HT1080 (cell line): ENCODE measurements around the gene CHCHD3. TPM values are rescaled to one million over a fixed set of nuclear protein-coding genes. Genes with fewer than 3 reads are reported as not detected.
"Not testable (repeated sequence)": the region's sequence is repeated elsewhere in the genome, so short reads cannot be mapped to it uniquely, and the experiment has no call there.

ENCODE experiments used
- DNase-seq: peaks from one replicate; pipeline ENCODE4 v3.0.0-alpha.2; 2015; ENCODE audit warnings: low read depth
- total RNA-seq: library from RNA; depleted of rRNA; stranded (reverse); fragments of >200 nt; shearing (Covaris generic); gene quantifications from 2 replicates; pipeline ENCODE4 v1.2.3, GENCODE V29; 2014

The CHCHD3 gene
- total RNA-seq, 1 experiment from 2014 or later = 148 TPM

DNA sequence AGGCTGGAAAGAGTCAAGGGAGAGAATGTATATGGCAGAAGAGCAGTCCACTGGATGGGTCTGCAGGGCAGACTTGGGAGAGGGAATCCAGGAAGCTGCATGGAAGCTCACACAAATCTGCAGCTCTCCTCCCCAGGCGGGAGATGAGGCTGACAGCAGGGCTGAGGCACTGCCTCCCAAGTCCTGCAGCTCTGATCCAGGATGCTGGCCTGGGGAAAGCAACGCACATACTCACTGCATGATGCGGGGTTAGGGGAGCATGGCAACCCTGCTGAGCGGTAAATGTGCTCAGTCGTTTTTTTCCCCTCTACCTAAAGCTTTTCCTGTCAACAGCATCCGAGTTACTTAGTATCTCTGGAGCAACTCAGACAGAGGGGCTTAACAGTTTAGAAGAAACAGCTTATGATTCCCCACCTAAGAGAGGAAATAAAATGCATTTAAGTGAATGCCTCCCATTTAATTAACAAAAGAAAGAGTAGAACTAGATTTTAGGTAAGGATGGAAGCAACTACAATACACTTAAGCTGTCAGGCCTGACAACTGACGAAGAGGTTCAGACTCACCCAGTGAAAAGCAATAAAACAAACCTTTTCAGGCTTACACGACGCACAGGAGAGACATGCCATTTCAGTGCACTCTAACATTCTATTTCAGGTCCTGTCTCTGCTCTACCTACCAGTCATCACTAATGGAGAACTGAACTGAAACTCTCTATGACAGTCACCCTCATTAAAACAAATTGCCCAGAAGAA is 37.0 kb downstream of the CHCHD3 start:
- no peak for DNase-seq

DNA sequence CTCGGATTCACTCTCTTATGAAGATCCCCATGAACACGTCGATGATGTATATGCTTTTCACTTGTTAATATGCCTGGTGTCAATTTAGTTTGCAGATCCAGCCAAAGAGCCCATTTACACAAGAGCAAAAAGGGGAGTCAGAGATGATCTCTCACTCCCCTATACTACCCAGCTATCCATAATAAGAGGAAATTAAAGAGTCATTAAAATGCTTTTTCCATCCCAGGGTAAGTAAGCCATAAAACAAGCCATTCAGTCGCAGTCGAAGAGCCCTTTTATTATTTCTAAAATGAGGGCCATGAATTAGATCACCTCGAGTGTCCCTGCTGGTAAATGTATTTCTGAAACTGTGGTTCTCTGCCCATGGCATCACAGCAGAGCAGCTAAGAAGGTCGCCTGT is 41.2 kb downstream of the CHCHD3 start:
- DNase-seq = no peak

DNA sequence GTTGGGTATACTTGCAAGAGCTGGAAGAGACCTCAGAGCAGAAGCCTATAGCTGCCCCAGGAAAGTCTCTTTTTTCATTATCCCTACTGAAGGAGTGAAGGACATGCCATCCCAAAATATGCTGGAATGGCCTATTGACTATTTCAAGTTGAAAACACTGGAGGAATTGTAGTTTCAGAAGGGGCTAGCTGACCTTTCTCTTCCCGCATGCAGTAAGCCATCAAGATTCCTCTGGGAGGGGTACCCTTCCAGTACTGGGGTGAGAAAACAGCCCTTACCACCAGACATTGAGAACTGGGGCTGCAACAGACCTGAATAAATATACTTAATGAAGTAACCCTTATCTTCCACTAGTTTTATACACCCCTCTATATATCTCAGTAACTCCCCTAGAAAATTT is 41.7 kb downstream of the CHCHD3 start:
- DNase-seq = no peak

DNA sequence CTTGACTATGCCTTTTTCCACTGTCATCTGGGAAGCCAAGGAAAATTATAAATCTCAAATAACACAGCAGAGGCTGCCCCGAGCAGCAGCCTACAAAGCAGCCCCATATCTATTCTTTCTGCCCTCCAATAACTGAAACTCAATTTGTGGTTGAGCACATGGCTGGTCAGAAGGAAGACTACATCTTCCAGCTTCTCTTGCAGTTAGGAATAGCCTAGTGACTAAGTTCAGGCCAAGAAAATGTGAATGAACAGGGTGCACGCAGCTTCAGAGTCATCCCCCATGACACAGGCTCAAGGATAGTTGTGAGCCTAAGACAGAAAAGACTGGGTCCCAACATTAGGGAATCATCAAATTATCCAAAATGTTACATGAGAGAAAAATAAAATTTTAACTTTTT is 42.3 kb downstream of the CHCHD3 start:
- no peak for DNase-seq

DNA sequence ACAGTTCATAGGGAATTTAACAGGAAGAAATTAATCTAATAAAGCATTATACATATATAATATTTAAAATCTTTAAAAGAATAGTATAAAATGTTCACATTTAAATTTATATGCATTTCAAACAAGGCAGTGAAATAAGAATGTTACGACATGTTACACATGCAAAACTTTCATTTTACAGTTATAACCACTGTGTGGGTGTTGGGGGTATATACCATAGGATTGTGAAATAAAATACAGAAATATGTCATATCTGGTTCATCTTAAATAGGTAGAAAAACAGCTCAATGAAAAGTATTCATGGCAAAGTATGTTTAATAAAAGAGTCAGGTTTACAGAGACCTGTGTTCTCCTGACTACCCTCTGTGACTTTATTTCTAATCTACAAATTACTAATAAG is 45.6 kb downstream of the CHCHD3 start:
- no peak for DNase-seq

DNA sequence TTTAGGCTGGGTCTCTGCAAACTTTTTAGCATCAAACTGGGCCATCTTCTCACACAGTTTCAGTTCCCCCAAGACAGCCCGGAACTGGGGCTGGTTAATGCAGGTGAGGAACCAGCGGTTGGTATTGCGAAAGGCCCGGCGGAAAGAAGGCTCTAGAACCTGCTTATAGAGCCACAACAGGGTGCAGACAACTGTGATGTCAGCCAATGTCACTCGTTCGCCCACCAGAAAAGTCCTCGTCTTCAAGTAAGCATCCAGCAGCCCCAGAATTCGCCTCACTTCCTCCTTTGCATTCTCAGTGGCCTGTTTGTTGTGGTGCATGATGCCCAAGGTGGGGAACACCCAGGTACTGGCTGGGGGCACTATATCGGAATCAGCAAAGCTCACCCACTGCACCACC is 46.6 kb downstream of the CHCHD3 start:
- DNase-seq = not testable (repeated sequence)

DNA sequence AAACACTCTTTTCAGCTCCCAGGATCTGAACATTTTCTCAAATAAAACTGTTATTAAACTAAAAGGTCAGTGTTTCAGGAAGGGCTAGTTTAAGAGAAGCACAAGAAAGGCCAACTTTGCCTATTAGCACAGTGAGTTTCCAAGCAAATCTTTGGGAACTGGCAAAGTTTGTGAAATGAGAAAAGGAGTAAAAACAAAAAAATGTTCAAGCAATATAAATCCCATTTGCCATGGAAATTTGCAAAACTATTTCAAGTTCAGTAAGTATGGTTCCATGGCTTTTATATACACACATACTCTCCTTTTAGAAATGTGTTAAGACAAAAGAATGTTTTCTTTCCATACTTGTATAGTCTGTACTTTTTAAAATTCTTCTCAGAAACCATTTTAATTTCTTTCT is 51.5 kb downstream of the CHCHD3 start:
- no peak for DNase-seq

DNA sequence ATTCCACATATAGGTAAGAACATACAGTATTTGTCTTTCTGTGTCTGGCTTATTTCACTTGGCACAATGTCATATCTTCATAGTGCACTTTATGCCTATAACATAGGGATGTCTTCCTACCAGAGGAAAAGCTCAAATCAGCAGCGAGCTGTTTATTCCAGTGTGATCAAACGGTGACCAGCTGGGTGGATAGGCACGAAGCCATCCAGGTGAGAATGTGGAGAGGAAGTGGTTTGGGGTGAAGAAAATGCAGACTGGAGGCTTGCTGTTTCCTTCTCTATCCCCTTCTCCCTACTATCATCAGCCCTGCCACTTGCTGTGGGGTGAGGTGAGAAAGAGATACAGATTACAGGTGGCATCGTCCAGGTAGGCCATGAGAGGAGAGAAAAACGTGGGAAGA is 52.4 kb downstream of the CHCHD3 start:
- no peak for DNase-seq

DNA sequence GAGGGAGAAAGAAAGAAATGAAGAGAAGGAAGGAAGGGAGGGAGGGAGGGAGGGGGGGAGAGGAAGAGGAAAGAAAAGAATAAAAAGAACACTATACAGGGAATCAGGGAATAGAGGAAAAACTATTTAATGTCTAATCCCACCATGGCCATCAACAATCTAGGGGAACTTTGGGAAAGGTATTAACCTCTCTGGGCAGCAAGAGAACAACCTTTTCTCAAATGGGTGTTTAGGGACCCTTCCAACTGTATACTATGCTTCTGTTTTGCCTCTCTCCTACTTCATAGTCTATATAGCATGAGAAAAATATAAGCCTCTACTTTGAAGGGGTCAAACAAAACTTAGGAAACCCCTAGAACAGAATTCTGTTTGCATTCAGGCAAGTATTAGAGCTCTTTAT is 54.5 kb downstream of the CHCHD3 start:
- DNase-seq = no peak

DNA sequence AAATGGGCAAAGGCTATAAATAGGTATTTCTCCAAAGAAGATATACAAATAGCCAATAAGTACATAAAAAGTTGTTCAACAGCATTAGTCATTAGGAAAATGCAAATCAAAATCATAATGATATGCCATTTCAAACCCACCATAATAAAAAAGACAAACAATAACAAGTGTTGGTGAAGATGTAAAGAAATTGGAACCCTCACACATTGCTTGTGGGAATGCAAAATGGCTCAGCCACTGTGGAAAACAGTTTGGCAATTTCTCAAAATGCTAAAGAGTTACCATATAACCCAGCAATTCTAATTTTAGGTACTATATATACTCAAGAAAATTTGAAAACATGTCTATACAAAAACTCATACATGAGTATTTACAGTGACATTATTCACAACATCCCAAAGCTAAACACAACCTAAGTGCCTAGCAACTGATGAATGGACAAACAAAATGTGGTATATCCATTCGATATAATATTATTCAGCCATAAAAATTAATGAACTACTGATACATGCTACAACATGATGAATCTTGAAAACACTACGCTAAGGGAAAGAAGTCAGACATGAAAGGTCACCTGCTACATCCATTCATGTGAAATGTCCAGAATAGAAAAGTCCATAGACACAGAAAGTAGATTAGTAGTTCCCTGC is 55.6 kb downstream of the CHCHD3 start:
- DNase-seq = no peak

DNA sequence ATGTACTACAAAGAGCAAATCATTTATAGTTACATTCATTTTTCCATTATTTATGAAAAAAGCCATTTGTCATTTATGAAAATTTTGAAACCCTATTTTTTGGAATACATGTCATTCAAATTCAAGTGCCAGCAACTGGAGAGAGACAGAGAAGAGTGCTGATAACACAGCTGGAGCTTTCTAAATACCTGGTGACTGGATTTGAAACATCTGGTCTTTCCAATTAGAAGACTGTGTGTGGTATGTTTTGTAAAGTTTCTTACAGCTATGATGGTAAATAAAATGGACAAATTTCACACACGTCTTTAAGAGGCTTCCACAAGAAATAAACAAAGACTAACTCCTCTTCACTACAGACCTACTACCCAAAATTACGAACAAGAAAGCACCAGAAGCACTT is 56.8 kb downstream of the CHCHD3 start:
- DNase-seq = no peak

DNA sequence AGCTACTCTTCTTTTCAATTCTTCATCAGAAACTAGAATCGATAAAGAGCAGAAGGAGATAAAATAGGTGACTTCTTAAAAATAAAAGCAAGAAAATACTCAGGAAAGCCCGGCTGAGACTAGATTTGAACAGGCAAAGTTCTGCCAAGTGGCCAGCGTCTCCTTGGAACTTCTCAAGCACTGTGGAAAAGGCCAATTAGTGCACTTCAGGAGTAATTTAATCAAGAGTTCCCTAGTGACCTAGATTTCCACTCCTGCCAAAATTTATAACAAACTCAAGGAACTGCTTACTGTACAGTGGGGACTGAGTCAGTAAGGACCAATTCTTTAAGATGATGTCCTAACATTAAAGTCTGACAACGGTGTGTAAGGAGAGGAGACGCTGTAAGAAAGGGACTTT is 57.3 kb downstream of the CHCHD3 start:
- no peak for DNase-seq

DNA sequence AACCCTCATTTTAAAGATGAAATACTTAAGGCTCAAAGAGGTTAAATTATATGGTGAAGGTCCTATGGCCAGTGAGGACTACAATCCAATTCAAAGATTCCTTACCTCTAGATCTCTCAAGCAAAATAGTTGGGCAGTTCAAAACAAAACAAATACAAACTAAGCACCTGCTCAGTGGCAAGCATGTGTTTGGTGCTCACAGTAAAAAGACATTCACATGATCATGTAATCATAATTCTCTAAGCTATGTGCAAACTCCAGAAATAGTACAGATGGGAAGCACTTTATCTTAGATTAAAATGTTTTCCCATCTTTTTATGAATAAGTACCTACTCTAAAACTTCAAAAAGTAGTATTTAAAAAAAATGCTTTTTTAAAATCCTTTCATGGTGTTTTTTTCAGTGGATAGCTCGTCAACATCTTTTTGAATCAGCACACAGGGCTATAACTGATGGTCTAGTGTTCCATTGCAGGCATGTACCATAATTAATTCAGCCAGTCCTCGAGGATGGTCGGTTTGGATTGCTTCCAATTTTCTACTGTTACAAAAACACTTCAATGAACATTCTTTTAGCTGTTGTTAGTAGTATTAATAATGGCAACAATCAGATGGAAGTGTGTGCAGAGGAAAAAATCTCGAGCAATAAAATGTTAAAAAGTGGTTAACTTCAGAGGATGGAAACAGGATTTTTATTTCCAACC is 58.4 kb downstream of the CHCHD3 start:
- DNase-seq = no peak

DNA sequence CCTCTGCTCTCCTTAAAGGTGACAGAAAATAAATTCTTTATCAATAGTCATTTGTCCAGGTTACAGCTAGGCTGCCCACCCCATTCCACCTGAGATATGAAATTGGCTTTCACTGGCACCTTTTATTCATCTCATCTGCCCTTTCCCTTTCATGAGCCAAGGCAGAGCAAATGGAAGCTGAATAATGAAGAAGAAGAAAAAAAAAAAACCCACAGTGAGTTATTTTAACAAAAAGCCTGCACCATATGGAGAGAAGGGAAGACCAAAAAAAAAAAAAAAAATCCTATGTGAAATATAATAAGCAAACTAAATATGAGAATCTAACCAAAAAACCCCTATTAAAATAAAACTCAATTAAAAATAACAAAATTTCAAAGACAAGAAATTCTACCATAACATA is 59.2 kb downstream of the CHCHD3 start:
- no peak for DNase-seq

DNA sequence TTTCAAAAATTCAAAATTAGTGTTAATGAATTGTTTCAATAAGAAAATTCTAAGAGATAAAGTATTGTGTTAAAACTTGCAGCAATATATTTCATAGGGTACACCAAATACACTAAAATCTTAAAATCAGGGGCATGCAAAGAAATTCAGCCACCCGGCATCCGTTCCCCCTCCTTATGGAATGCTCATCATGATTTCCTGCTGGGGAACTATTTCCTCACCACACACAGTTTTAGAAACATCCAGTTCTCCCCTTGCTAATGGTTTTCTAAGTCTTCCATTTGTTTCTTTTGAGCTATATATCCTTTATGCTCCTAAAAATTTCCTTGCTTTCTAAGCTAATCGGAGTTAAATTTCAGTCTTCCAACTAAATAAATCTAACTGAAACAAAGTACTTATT is 60.7 kb downstream of the CHCHD3 start:
- DNase-seq = no peak

DNA sequence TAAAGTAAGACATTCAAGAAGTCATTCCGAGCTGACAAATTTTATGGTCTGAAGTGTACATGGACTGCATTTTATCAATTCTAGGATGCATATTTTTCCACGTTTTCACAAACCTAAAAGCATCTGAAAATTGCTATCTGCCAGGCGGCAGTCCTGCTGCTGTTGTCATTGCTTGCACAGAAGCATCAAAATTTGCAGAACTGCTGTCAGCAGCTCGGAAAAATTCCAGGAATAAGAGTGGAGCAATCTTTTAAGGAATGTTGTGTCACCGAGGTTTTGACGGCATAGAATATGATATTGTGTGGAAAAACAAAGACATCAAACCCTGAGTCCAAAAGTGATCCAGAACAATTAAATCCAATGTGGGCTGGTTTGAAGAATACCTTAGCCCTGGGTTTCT is 61.4 kb downstream of the CHCHD3 start:
- no peak for DNase-seq

DNA sequence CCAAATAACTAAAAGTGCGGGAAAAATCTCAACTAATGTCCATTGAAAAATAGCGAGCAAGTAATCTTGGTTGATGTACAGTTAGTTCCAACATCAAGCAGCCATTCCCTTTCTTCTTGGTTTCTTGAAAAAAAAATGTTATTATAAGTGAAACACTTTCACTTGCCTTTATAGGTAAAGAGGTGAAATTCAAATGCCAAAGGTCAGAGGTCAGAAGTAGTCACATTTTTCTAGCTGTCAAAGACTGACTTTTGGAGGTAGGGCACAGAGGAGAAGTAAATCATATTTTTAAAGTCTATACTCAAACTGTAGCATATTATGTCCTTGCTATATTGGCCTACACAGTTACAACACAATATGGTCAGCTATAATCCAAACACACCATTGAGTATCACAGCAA is 62.3 kb downstream of the CHCHD3 start:
- DNase-seq = no peak

DNA sequence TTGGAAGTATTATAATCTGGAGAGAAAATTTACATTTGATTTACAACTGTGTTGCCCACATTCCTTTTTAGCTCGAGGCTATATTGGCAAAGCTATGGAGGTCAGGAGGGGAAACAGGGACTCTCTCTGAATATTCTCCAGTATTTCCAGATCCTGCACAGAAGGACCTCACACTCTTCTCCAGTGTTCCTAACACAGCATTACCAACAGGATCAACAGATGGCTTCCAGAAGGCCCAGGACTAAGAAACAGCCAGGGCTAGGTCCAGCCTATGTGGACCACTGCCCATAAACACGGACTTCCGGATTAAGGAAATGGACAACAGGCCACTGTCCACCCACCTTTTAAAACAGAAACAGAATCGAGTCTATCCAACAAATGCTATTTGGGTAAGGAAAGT is 65.3 kb downstream of the CHCHD3 start:
- no peak for DNase-seq

DNA sequence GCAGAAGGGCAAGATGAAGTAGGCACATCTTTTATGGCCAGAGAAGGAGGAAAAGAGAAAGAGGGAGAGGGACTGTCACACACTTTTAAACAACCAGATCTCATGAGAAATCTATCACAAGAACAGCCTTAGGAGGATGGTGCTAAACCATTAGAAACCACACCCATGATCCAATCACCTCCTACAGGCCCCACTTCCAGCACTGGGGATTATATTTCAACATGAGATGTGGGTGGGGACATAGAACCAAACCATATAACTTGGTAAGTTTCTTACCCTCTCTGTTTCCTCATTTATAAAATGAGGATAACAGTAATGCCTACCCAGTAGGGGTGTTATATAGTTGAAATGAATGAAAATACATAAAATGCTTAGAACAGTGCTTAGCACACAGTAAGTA is 66.0 kb downstream of the CHCHD3 start:
- DNase-seq = no peak

DNA sequence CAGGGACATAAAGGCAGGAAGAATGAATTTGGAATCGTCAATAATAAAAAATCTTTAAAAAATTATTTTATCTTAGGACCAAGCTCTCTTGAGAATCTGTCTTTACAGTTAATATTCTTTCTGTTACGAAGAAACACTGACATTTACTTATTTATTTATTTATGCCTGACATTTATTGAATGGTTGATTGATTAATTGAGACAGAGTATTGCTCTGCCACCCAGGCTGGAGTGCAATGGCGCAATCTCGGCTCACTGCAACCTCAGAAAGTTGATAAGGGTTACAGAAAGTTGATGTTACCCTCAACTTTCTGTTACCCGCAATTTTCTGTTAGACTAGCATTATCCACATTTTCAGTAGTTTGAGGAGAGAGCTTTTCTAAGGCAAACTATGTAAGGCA is 70.1 kb downstream of the CHCHD3 start:
- DNase-seq = no peak

DNA sequence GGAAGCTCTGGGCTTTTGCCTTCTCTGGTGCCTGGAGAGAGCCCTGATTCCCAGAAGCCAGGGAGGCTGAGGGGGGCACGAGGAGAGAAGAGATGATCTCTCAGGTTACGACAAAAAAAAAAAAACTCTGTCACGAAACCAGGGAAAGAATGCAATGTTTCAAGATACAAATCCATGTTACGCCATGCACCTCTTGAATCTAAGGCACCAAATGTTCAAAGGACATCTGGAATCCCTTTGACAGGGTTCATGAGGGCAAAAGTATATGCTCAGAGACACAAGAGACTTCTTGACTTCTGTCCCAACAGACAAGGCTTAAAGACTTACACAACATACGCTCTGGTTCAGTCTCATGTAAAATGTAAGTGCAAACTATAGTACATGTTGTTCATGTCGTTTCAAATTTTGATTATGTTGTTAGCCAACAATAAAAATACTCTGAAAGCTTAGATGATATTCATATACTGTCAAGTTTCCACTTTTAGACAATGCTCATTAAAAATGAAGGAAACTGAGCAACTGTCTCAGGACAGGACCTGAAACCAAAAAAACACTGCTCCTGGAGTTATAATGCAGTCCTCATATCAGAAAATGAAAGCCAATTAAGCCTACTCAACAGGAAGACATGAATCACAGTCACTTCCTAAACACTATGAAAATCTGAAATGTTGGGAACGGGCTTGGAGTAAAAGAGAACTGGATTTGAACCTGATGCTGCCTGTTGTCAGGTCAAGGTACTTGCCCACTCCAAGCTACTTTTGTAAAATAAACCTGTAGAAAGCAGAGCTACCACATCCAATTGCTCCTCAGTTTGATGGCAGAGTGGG is 72.3 kb downstream of the CHCHD3 start:
- peak; percentile 35 for DNase-seq

DNA sequence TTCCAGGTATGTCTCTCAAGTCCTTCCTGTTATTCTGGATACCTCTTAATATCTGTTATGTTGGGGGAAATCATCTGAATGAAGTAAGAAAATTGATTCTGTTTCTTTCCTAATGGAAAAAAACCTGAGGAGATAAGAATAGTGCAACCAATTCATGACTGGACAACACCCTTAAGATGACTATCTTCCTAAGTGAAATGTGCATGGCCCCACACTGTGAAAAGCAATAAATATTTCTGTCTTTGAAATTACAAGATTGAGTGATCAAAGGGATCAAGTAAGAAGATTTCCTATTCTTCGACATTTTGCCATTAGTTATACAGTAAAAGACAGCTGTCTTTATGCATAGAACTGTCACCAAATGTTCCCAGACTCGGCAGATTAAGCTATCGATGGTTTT is 73.9 kb downstream of the CHCHD3 start:
- no peak for DNase-seq
